WTC11 (cell line): ENCODE data around the gene COX17. TPM values are rescaled to one million over a fixed set of nuclear protein-coding genes. Genes with fewer than 3 reads are reported as not detected.

Experiments used
- ATAC-seq: fragments of 200-7000 bp; cut with Tn5 transposase; 2 replicates; pipeline ENCODE4 v1.10.0; 2021; ENCODE audit warnings: mild to moderate bottlenecking, moderate library complexity
- CTCF ChIA-PET: fragments of 300-600 bp; sonication (Branson Sonifier 250); formaldehyde crosslinking; loops from one replicate; lab custom pipeline; 2021; ENCODE audit warnings: antibody characterized with exemption; lab: Charles Lee
- POLR2A ChIA-PET: fragments of 350-600 bp; sonication (Branson Sonifier 250); formaldehyde crosslinking; loops from one replicate; lab custom pipeline; 2021; ENCODE audit warnings: antibody characterized with exemption; lab: Charles Lee
- DNase-seq: peaks from one replicate; pipeline ENCODE4 v3.0.0; 2021; ENCODE audit warnings: low spot score
- H3K27ac Mint-ChIP-seq: 2 replicates; pipeline ENCODE4 v1.8.0; 2021; ENCODE audit warnings: mixed read lengths
- H3K27me3 Mint-ChIP-seq: 2 replicates; pipeline ENCODE4 v1.8.0; 2021; ENCODE audit warnings: low read depth, mild to moderate bottlenecking, moderate library complexity, mixed read lengths
- H3K36me3 Mint-ChIP-seq: 2 replicates; pipeline ENCODE4 v1.8.0; 2021; ENCODE audit warnings: mixed read lengths
- H3K4me1 Mint-ChIP-seq: 2 replicates; pipeline ENCODE4 v1.8.0; 2022; ENCODE audit warnings: mixed read lengths
- H3K4me3 Mint-ChIP-seq: 2 replicates; pipeline ENCODE4 v1.8.0; 2021; ENCODE audit warnings: mild to moderate bottlenecking, moderate library complexity, mixed read lengths
- H3K9me3 Mint-ChIP-seq: 2 replicates; pipeline ENCODE4 v1.8.0; 2021; ENCODE audit warnings: mixed read lengths
- ATF2 ChIP-seq: sonication (generic); formaldehyde crosslinking; IDR thresholded peaks from 2 replicates; pipeline ENCODE4 v1.8.1; 2022; ENCODE audit warnings: low read depth, missing genetic modification reagents, borderline replicate concordance
- CBFB ChIP-seq: sonication (generic); formaldehyde crosslinking; IDR thresholded peaks from 2 replicates; pipeline ENCODE4 v1.8.1; 2022; ENCODE audit warnings: mild to moderate bottlenecking, low read depth, missing genetic modification reagents
- E2F5 ChIP-seq: sonication (generic); formaldehyde crosslinking; IDR thresholded peaks from 2 replicates; pipeline ENCODE4 v1.8.1; 2022; ENCODE audit warnings: mild to moderate bottlenecking, moderate library complexity, missing genetic modification reagents
- ERG ChIP-seq: fragments of 250-450 bp; sonication (Bioruptor Pico); IDR thresholded peaks from 2 replicates; pipeline ENCODE4 v1.8.0; 2021; ENCODE audit warnings: mild to moderate bottlenecking
- ESRRA ChIP-seq: sonication (generic); formaldehyde crosslinking; IDR thresholded peaks from 2 replicates; pipeline ENCODE4 v1.8.1; 2022; ENCODE audit warnings: mild to moderate bottlenecking, missing genetic modification reagents, borderline replicate concordance
- ETV6 ChIP-seq: sonication (generic); formaldehyde crosslinking; IDR thresholded peaks from 2 replicates; pipeline ENCODE4 v1.8.1; 2022; ENCODE audit warnings: mild to moderate bottlenecking, missing genetic modification reagents
- GABPB1 ChIP-seq: sonication (generic); formaldehyde crosslinking; IDR thresholded peaks from 2 replicates; pipeline ENCODE4 v1.8.1; 2023; ENCODE audit warnings: mild to moderate bottlenecking, missing genetic modification reagents
- GRHL2 ChIP-seq: fragments of 250-450 bp; sonication (Bioruptor Pico); IDR thresholded peaks from 2 replicates; pipeline ENCODE4 v1.8.0; 2022; ENCODE audit warnings: mild to moderate bottlenecking, moderate library complexity; ENCODE audit not compliant: insufficient replicate concordance, severe bottlenecking
- GTF2I ChIP-seq: fragments of 250-450 bp; sonication (Bioruptor Pico); conservative IDR thresholded peaks from 2 replicates; pipeline ENCODE4 v1.4.0; 2021; ENCODE audit warnings: mild to moderate bottlenecking
- HMGA2 ChIP-seq: fragments of 250-450 bp; sonication (Bioruptor Pico); IDR thresholded peaks from 2 replicates; pipeline ENCODE4 v1.4.0; 2021; ENCODE audit warnings: mild to moderate bottlenecking, moderate library complexity
- JUN ChIP-seq: sonication (generic); formaldehyde crosslinking; IDR thresholded peaks from 2 replicates; pipeline ENCODE4 v1.8.0; 2023; ENCODE audit warnings: mild to moderate bottlenecking, missing genetic modification reagents
- KAT7 ChIP-seq: sonication (generic); formaldehyde crosslinking; IDR thresholded peaks from 2 replicates; pipeline ENCODE4 v1.8.1; 2023; ENCODE audit warnings: missing genetic modification reagents, mild to moderate bottlenecking, borderline replicate concordance
- MAX ChIP-seq: sonication (generic); formaldehyde crosslinking; IDR thresholded peaks from 2 replicates; pipeline ENCODE4 v1.8.0; 2022; ENCODE audit warnings: mild to moderate bottlenecking, missing genetic modification reagents
- MXD4 ChIP-seq: fragments of 250-450 bp; sonication (Bioruptor Pico); IDR thresholded peaks from 2 replicates; pipeline ENCODE4 v1.8.0; 2021; ENCODE audit warnings: mild to moderate bottlenecking, moderate library complexity, borderline replicate concordance
- NFYB ChIP-seq: sonication (generic); formaldehyde crosslinking; conservative IDR thresholded peaks from 2 replicates; pipeline ENCODE4 v1.8.0; 2022; ENCODE audit warnings: low read depth, missing genetic modification reagents
- NR3C1 ChIP-seq: sonication (generic); formaldehyde crosslinking; conservative IDR thresholded peaks from 2 replicates; pipeline ENCODE4 v1.8.1; 2023; ENCODE audit warnings: low read depth, mild to moderate bottlenecking, missing genetic modification reagents
- PRDM15 ChIP-seq: sonication (generic); formaldehyde crosslinking; IDR thresholded peaks from 2 replicates; pipeline ENCODE4 v1.8.0; 2022; ENCODE audit warnings: missing genetic modification reagents
- SMAD3 ChIP-seq: sonication (generic); formaldehyde crosslinking; IDR thresholded peaks from 2 replicates; pipeline ENCODE4 v1.8.0; 2022; ENCODE audit warnings: missing genetic modification reagents, mild to moderate bottlenecking, borderline replicate concordance
- TEAD1 ChIP-seq: sonication (generic); formaldehyde crosslinking; IDR thresholded peaks from 2 replicates; pipeline ENCODE4 v1.8.0; 2022; ENCODE audit warnings: mild to moderate bottlenecking, missing genetic modification reagents
- USF2 ChIP-seq: sonication (generic); formaldehyde crosslinking; IDR thresholded peaks from 2 replicates; pipeline ENCODE4 v1.8.1; 2023; ENCODE audit warnings: mild to moderate bottlenecking, missing genetic modification reagents, moderate library complexity
- ZBTB21 ChIP-seq: sonication (generic); formaldehyde crosslinking; IDR thresholded peaks from 2 replicates; pipeline ENCODE4 v1.8.1; 2023; ENCODE audit warnings: mild to moderate bottlenecking, missing genetic modification reagents, borderline replicate concordance
- ZNF121 ChIP-seq: sonication (generic); formaldehyde crosslinking; IDR thresholded peaks from 2 replicates; pipeline ENCODE4 v1.8.0; 2023; ENCODE audit warnings: missing genetic modification reagents
- ZNF232 ChIP-seq: sonication (generic); formaldehyde crosslinking; IDR thresholded peaks from 2 replicates; pipeline ENCODE4 v1.8.0; 2022; ENCODE audit warnings: mild to moderate bottlenecking, missing genetic modification reagents
- ZNF671 ChIP-seq: fragments of 250-450 bp; sonication (Bioruptor Pico); IDR thresholded peaks from 2 replicates; pipeline ENCODE4 v1.8.0; 2021; ENCODE audit warnings: mild to moderate bottlenecking
- total RNA-seq: library from RNA; stranded (reverse); gene quantifications from 3 replicates; pipeline ENCODE4 v1.2.3, GENCODE V29; 2021

COX17 gene
- total RNA-seq, 1 experiment from 2014 or later, result 56.0 TPM

- ChIA-PET POLR2A (no interaction called here), CTCF (interaction anchor here (0.9 kb wide), 1 partner anchor 66 kb away, joined by 3 read pairs; no protein-coding TSS in a partner anchor)
- DNase-seq (no peak), ATAC-seq (no peak)
- Mint-ChIP-seq H3K9me3 (no peaks in the 10 kb centered on the region), H3K27ac (no peak overlapping the region), H3K4me3 (no peak overlapping the region), H3K36me3 (peaks cover 8% of the 10 kb centered on the region; the same call in 1 of the 2 replicates), H3K27me3 (no peaks in the 10 kb centered on the region), H3K4me1 (peaks cover 13% of the 10 kb centered on the region)
- TF ChIP-seq E2F5 (CRISPR knock-in tag), result no peak
- no peak for TF ChIP-seq KAT7
- TF ChIP-seq ZNF671 (CRISPR knock-in tag), result no peak
- TF ChIP-seq NR3C1 (CRISPR knock-in tag), result no peak
- no peak for TF ChIP-seq ESRRA
- TF ChIP-seq ZNF121 (CRISPR knock-in tag), result no peak
- TF ChIP-seq MAX (CRISPR knock-in tag), result no peak
- TF ChIP-seq ZBTB21, result no peak
- no peak for TF ChIP-seq JUN (CRISPR knock-in tag)
These were observed 11.1 kb downstream of the COX17 start for GRCh38 chr3:119665954-119666559.

GRCh38 chr3:119664850-119665379 lies 12.3 kb downstream of the COX17 start:
- ChIA-PET POLR2A (no interaction called here), CTCF (no interaction called here)
- DNase-seq, result no peak

GRCh38 chr3:119664370-119664769 lies 12.8 kb downstream of the COX17 start:
- ATAC-seq (no peak), DNase-seq (no peak)
- Mint-ChIP-seq H3K27me3 (no peaks in the 10 kb centered on the region), H3K36me3 (0 out of 2 replicates have a peak, but pooled peaks cover 5% of the 10 kb centered on the region), H3K4me3 (no peak overlapping the region), H3K27ac (no peak overlapping the region), H3K9me3 (no peaks in the 10 kb centered on the region), H3K4me1 (no peaks in the 10 kb centered on the region)
- ChIA-PET CTCF (no interaction called here), POLR2A (no interaction called here)
- TF ChIP-seq ZNF232 (CRISPR knock-in tag), result no peak
- TF ChIP-seq ETV6 (CRISPR knock-in tag), result no peak
- TF ChIP-seq SMAD3 (CRISPR knock-in tag), result no peak
- no peak for TF ChIP-seq GTF2I
- TF ChIP-seq CBFB (CRISPR knock-in tag), result no peak
- TF ChIP-seq TEAD1, result no peak
- TF ChIP-seq ERG (CRISPR knock-in tag), result no peak
- TF ChIP-seq PRDM15, result no peak
- TF ChIP-seq ZNF671 (CRISPR knock-in tag), result no peak
- TF ChIP-seq KAT7, result no peak

More at GRCh38 chr3:119664850-119665379, 12.3 kb downstream of the COX17 start:
- no peaks in the 10 kb centered on the region for H3K27me3 Mint-ChIP-seq
- peaks cover 2% of the 10 kb centered on the region for H3K4me1 Mint-ChIP-seq
- no peak for ATAC-seq
- no peaks in the 10 kb centered on the region for H3K9me3 Mint-ChIP-seq
- H3K36me3 Mint-ChIP-seq, result 0 out of 2 replicates have a peak, but pooled peaks cover 6% of the 10 kb centered on the region
- TF ChIP-seq ATF2, result no peak
- no peak for TF ChIP-seq USF2 (CRISPR knock-in tag)
- TF ChIP-seq MXD4 (CRISPR knock-in tag), result no peak
- TF ChIP-seq GRHL2 (CRISPR knock-in tag), result no peak
- TF ChIP-seq HMGA2 (CRISPR knock-in tag), result no peak
- TF ChIP-seq NFYB (CRISPR knock-in tag), result no peak
- TF ChIP-seq GABPB1 (CRISPR knock-in tag), result no peak
- TF ChIP-seq TEAD1, result no peak
- no peak overlapping the region for H3K27ac Mint-ChIP-seq
- H3K4me3 Mint-ChIP-seq, result no peak overlapping the region
